Esophagus muscularis mucosa (tissue), 4 donors: Measurements from ENCODE around the gene DIP2B. TPM values are rescaled to one million over a fixed set of nuclear protein-coding genes. Genes with fewer than 3 reads are reported as not detected.

Experiments
- DNase-seq: peaks from one replicate; pipeline ENCODE4 v3.0.0-alpha.2; 2017; ENCODE audit errors: extremely low spot score
- H3K27ac ChIP-seq, 4 donors: fragments of 200-600 bp; sonication (generic); replicated peaks in 1 of 4; 1 replicate in 3 of 4; 2 replicates in 1 of 4; pipeline ENCODE4 v1.5.1; 2016 to 2019; ENCODE audit warnings: mild to moderate bottlenecking in 1 of 4
- H3K27me3 ChIP-seq, 4 donors: fragments of 200-600 bp; sonication (generic); one replicate each; pipeline versions ENCODE4 v1.5.1 to v1.6.0; 2016 to 2019
- H3K36me3 ChIP-seq, 4 donors: fragments of 200-600 bp; sonication (generic); one replicate each; pipeline ENCODE4 v1.5.1; 2016 to 2019
- H3K4me1 ChIP-seq, 4 donors: fragments of 200-600 bp; sonication (generic); one replicate each; pipeline ENCODE4 v1.5.1; 2016 to 2019
- H3K4me3 ChIP-seq, 4 donors: fragments of 200-600 bp; sonication (generic); 1 replicate in 2 of 4; 2 replicates in 2 of 4; pipeline ENCODE4 v1.5.1; 2016 to 2019; ENCODE audit warnings: mild to moderate bottlenecking in 4 of 4, moderate library complexity in 1 of 4
- H3K9me3 ChIP-seq, 4 donors: fragments of 200-600 bp; sonication (generic); 1 replicate in 3 of 4; 2 replicates in 1 of 4; pipeline ENCODE4 v1.5.1; 2016 to 2019
- CTCF ChIP-seq, 3 experiments: fragments of 200-600 bp in 2 of 3; fragments of 450-650 bp in 1 of 3; sonication (generic) in 2 of 3; IDR thresholded peaks; one replicate each; pipeline ENCODE4 v1.5.1; 2017 to 2019; ENCODE audit warnings: antibody characterized with exemption in 3 of 3, mild to moderate bottlenecking in 2 of 3, moderate library complexity in 1 of 3
- EP300 ChIP-seq: sonication (generic); formaldehyde crosslinking; IDR thresholded peaks from one replicate; pipeline ENCODE4 v1.6.1; 2017; ENCODE audit warnings: antibody characterized with exemption
- POLR2A ChIP-seq: fragments of 450-650 bp; IDR thresholded peaks from one replicate; pipeline ENCODE4 v1.6.1; 2017; ENCODE audit warnings: antibody characterized with exemption, moderate library complexity, mild to moderate bottlenecking, low read depth
- POLR2AphosphoS5 ChIP-seq, 2 donors: sonication (generic); formaldehyde crosslinking; IDR thresholded peaks; one replicate each; pipeline ENCODE4 v1.6.1; 2017; ENCODE audit warnings: antibody characterized with exemption in 2 of 2
- WGBS: methylation state at CpG from one replicate; pipeline ENCODE4 v1.1.5; 2018; 5-methylcytosine and 5-hydroxymethylcytosine counted together
- intact Hi-C: fragments of 100-400 bp; cut with DNase I; formaldehyde crosslinking; loops from one replicate; pipeline ENCODE4 v1.15.1; 2023
- total RNA-seq, 4 donors: library from RNA; depleted of rRNA; stranded (reverse); fragments of >200 nt; gene quantifications; one replicate each; pipeline versions ENCODE4 v1.1.0 to v1.2.1, GENCODE V29; 2016

DIP2B gene
- total RNA-seq, 4 donors from 2014 or later, result 18.7 to 23.0 (median 20.6) TPM

DNA sequence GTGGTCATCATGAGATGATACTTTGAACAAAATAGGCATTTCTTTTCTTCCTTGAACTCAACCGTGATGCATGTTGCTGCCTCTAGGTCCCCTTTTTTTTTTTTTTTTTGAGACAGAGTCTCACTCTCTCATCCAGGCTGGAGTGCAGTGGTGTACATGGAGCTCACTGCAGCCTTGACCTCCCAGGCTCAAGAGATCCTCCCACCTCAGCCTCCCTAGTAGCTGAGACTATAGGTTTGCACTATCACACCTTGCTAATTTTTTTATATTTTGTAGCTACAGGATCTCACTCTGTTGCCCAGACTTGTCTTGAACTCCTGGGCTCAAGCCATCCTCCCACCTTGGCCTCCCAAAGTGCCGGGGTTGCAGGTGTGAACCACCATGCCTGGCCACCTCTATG is 20.6 kb downstream of the DIP2B start:
- intact Hi-C loops, result no loop called here
- no peak overlapping the region for H3K27ac ChIP-seq

DNA sequence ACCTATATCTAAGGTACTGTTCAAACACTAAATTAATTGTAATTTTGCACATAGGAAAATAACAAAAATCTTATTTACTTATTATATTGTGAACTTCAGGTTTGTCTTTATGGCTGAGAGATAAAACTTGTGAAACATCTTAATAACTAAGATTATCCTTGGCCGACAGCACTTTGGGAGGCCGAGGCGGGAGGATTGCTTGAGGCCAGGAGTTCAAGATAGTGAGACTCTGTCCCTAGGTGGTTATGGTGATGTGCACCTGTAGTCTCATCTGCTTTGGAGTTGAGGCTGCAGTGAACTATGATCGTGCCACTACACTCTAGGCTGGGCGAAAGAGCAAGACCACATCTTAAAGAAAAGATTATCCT is 22.6 kb downstream of the DIP2B start:
- 95% methylated on average over 5 of the region's 5 CpGs for WGBS
- Histone ChIP-seq H3K36me3 (no peaks in the 10 kb centered on the region), H3K9me3 (no peaks in the 10 kb centered on the region), H3K27ac (no peak overlapping the region), H3K4me1 (peaks cover under 1 to 35% (median 32%) of the 10 kb centered on the region in 4 donors), H3K4me3 (no peak overlapping the region), H3K27me3 (no peaks in the 10 kb centered on the region)
- TF ChIP-seq CTCF (IDR thresholded peaks at IDR 0.05) (no peak), EP300 (no peak), POLR2A (no peak), POLR2AphosphoS5 (IDR thresholded peaks at IDR 0.05) (no peak)
- DNase-seq, result no peak
- intact Hi-C loops, result no loop called here

More for the DNA sequence above, 20.6 kb downstream of the DIP2B start:
- H3K27me3 ChIP-seq, result no peaks in the 10 kb centered on the region
- H3K4me1 ChIP-seq, result peaks cover 9 to 41% (median 38%) of the 10 kb centered on the region in 4 donors
- TF ChIP-seq CTCF (IDR thresholded peaks at IDR 0.05), result no peak
- TF ChIP-seq POLR2AphosphoS5 (IDR thresholded peaks at IDR 0.05), result no peak
- TF ChIP-seq POLR2A, result no peak
- TF ChIP-seq EP300, result no peak
- DNase-seq, result no peak
- H3K9me3 ChIP-seq, result no peaks in the 10 kb centered on the region
- no peak overlapping the region for H3K4me3 ChIP-seq
- 92% methylated on average over 2 of the region's 2 CpGs for WGBS
- H3K36me3 ChIP-seq, result no peaks in the 10 kb centered on the region

- TF ChIP-seq CTCF (IDR thresholded peaks at IDR 0.05) (no peak), POLR2AphosphoS5 (IDR thresholded peaks at IDR 0.05) (no peak), POLR2A (no peak), EP300 (no peak)
- H3K4me1 ChIP-seq, result peaks cover 5 to 48% (median 43%) of the 10 kb centered on the region in 4 donors
- DNase-seq, result no peak
- no peaks in the 10 kb centered on the region for H3K36me3 ChIP-seq
- no peak overlapping the region for H3K4me3 ChIP-seq
- no peaks in the 10 kb centered on the region for H3K27me3 ChIP-seq
- intact Hi-C loops, result no loop called here
- 90% methylated on average over 1 of the region's 1 CpG for WGBS
- H3K9me3 ChIP-seq, result no peaks in the 10 kb centered on the region
- H3K27ac ChIP-seq, result no peak overlapping the region
These were observed 24.0 kb downstream of the DIP2B start for GRCh38 chr12:50528800-50529199.

- Histone ChIP-seq H3K4me1 (peaks cover 5 to 48% (median 45%) of the 10 kb centered on the region in 4 donors), H3K4me3 (no peak overlapping the region), H3K9me3 (no peaks in the 10 kb centered on the region), H3K27ac (no peak overlapping the region), H3K27me3 (no peaks in the 10 kb centered on the region), H3K36me3 (no peaks in the 10 kb centered on the region)
- no peak for DNase-seq
- 100% methylated on average over 3 of the region's 3 CpGs for WGBS
- intact Hi-C loops, result no loop called here
- TF ChIP-seq EP300 (no peak), POLR2A (no peak), POLR2AphosphoS5 (IDR thresholded peaks at IDR 0.05) (no peak), CTCF (IDR thresholded peaks at IDR 0.05) (no peak)
These were observed 24.6 kb downstream of the DIP2B start for GRCh38 chr12:50529345-50529744.

DNA sequence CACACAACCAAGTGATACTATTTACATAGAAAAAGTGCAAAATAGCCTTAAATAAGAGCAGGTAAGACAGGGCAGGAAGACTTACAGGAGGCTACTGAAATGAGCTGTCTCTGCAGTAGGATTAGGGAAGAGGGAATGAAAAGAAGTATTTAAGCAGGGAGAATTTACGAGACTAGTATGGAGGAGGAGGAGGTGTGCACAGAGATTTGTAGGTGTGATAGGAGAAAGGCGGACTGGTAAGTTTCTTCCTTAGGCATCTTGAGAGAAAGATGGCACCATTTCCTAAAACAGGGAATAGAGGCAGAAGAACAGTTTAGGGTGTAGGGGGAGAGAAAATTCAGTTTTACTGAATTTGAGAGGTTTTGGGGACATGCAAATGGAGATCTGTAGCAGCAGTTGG is 25.7 kb downstream of the DIP2B start:
- intact Hi-C loops, result no loop called here

More for the DNA sequence above, 25.7 kb downstream of the DIP2B start:
- no peak overlapping the region for H3K4me3 ChIP-seq
- peaks cover 5 to 47% (median 43%) of the 10 kb centered on the region in 4 donors for H3K4me1 ChIP-seq
- no peaks in the 10 kb centered on the region for H3K9me3 ChIP-seq
- H3K27me3 ChIP-seq, result no peaks in the 10 kb centered on the region
- no peak overlapping the region for H3K27ac ChIP-seq
- 96% methylated on average over 2 of the region's 2 CpGs for WGBS
- no peaks in the 10 kb centered on the region for H3K36me3 ChIP-seq
- no peak for DNase-seq
- TF ChIP-seq CTCF (IDR thresholded peaks at IDR 0.05) (no peak), POLR2A (no peak), EP300 (no peak), POLR2AphosphoS5 (IDR thresholded peaks at IDR 0.05) (no peak)
